HG02885 (cell line): Measurements from ENCODE around the gene FAM83G.
A peak's percentile ranks its signal among the peaks of the same experiment; 100 is the strongest.

ENCODE experiments used
- ATAC-seq: cut with Tn5 transposase; IDR thresholded peaks from one replicate; pipeline ENCODE4 v1.9.1; 2021; ENCODE audit warnings: mild to moderate bottlenecking; ENCODE audit not compliant: unreplicated experiment, poor library complexity

FAM83G gene

GRCh38 chr17:19010729-19011505 lies 6.4 kb upstream of the FAM83G start:
- no peak for ATAC-seq

DNA sequence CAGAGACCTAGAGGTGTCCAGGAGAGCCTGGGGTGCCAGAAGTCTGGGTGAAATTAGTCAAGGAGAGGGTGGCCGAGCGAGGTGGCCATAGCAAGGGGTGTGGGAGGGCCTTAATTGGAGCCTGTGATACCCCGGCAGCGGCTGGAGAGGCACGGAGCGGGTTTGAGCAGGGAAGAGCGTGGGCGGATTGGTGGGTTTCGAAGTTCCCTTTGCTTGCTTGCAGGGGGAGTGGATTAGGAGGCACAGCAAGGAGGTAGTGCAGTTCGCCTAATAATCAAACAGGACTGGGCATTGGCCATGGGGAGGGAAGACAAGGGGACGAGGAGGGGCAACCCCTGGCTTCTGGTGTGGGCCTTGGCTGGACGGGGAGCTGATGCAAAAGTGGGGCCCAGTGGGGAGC lies 5.4 kb upstream of the FAM83G start:
- no peak for ATAC-seq

DNA sequence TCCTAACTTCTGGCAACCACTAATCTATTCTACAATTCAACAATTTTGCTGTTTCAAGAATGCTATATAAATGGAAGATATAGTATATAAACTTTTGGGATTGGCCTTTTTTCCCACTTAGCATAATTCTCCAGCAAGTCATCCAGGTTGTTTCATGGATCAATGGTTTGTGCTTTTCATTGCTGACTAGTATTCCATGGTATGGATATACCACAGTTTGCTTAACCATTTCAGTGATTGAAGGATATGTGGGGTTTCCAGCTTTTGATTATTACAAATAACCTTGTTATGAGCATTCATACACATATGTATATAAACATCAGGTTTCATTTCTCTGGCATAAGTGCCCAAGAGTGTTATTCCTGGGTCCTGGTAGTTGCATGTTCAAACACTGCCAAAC lies 2.1 kb upstream of the FAM83G start:
- no peak for ATAC-seq

DNA sequence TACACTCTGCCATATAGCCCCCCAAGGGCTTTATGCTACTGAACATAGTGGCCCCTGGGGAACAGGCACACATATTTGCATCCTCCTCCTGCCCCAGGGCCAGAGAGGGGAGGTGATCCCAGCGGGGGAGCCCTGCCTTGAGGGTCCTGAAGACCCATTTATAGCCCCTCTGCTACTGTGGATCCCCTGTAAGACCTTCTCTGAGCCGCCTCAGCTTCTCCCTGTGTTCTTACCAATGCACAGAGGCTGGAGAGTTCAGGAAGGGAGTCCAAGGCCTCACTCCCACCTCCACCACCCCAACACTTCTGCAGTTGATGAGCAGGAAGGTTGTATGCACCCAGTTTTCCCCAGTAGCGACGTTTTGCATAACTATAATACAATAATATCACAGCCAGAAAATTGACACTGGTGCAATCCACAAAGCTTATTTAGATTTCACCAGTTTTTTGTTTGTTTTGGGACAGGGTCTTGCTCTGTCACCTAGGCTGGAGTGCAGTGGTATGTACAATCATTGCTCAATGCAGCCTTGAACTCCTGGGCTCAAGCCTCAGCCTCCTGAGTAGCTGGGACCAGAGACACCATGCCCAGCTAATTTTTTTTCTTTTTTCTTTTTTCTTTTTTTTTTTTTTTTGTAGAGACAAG lies 1.3 kb upstream of the FAM83G start:
- no peak for ATAC-seq

GRCh38 chr17:19005137-19005773 lies 691 bp upstream of the FAM83G start:
- ATAC-seq = no peak

- ATAC-seq = peak; percentile 34
Observed at GRCh38 chr17:19003543-19004420, 782 bp downstream of the FAM83G start.

DNA sequence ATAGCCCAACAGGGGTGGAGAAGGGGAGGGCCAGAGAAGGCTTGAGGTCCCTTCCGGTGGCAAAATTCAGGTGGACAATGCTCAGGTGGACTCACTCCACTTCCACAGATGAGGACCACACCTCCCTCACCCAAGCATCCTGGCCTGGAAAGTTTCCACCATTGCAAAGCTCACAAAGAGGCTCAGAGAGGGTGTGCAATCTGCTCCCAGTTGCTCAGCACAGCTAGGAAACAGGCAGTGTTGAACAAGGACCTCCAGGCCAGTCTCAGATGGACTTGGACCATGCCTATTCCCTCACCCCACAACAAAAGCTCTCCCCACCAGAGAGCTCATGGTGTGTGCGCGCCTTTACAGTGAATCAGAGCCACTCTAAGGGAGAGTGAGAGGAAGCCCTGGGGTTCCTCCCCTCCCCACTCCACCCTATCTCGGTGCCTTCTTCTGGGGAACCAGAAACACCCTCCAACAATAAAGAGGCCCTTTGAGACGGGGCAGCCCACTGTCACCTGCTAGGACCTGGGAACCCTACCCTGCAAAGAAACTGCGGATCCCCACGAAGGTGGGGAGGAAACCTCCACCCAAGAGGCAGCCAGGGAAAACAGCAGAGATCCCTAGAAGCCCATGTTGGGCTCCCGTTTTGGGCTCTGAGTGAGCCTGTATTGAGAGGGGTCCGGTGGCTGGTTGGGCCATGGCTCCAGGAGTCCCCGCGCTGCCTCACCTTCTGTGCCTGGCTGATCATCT lies 1.6 kb downstream of the FAM83G start:
- ATAC-seq = no peak

- ATAC-seq = no peak
Observed at GRCh38 chr17:19001907-19002590, 2.5 kb downstream of the FAM83G start.

GRCh38 chr17:19000531-19001325 lies 3.8 kb downstream of the FAM83G start:
- no peak for ATAC-seq

GRCh38 chr17:18999911-19000310 lies 4.7 kb downstream of the FAM83G start:
- no peak for ATAC-seq

DNA sequence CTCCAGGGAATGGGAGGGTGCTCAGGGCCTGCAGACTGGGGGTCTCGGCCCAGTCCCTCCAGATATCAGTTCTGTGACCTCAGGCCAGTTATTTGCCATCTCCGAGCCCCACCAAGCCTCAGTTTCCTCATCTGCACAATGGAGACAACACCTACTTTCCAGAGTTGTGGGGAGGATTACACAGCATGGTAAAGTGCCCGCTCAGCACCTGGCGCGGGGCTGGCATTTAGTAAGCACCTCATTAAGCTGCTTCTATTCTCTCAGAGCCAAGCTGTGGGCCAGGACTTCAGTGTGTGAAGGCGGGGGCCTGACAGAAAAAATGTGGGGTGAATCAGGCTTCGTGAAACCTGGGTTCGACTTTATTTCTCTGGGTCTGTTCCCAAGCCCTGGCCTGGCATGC lies 5.2 kb downstream of the FAM83G start:
- no peak for ATAC-seq

DNA sequence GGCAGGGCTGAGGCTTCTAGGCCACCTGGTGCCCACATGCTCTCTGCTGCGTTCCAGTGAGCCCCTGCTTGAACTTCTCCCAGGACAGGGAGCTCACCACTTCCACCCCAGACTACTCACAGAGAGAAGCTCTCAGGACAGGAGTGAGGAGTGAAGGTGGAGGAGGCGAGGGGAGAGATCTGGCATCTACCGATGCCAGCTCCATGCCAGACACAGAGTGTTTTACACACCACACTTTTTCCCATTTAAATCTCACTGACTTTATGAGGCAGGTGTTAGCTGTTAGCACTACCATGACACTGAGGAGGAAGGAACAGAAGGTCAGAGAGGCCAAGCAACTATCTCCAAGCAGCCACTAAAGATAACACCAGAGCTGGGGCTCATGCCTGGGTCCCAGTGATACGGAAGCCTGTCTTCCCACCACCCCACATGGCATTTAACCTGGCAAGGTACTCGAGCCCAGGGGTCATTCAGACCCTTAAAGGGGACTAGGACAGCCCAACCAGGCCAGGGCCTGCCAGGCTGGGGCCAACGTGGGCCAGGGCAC lies 6.8 kb downstream of the FAM83G start:
- no peak for ATAC-seq

GRCh38 chr17:18996458-18996857 lies 8.1 kb downstream of the FAM83G start:
- no peak for ATAC-seq

DNA sequence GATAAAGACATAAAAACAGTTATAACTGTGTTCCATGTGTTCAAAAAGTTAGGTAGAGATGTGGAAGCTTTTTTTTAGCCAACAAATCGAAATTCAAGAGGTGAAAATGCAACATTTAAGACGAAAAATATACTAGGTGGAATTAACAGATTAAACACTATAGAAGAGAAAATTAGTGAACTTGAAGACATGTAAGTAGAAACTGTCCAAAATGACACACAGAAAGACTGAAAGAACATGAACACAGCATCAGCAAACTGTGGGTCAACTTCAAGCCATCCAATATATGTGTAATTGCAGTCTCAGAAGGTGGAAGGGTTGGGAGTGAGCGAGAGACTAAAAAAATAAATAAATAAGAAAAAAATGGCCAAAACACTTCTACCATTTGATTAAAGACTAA lies 9.3 kb downstream of the FAM83G start:
- ATAC-seq = no peak

- no peak for ATAC-seq
Observed at GRCh38 chr17:18994631-18995030, 9.9 kb downstream of the FAM83G start.

- no peak for ATAC-seq
Observed at GRCh38 chr17:18993905-18994526, 10.5 kb downstream of the FAM83G start.

GRCh38 chr17:18992454-18993130 lies 12.0 kb downstream of the FAM83G start:
- ATAC-seq = no peak
